Measurements from ENCODE around the gene LAMA3. TPM values are rescaled to one million over a fixed set of nuclear protein-coding genes. Genes with fewer than 3 reads are reported as not detected.

LAMA3 gene
- polyA plus RNA-seq, 1 of the 3 experiments (the other 2 are of a cell fraction), result 3.5 TPM

- ChIA-PET POLR2A (no interaction called here), CTCF (interaction anchor here (1.9 kb wide), 1 partner anchor 24 kb away, joined by 5 read pairs; the partner anchor contains the start of gene TTC39C)
- no peak overlapping the region for H3K27ac ChIP-seq (ENCODE audit: low read depth in 2 of 2, low read length in 1 of 2)
- no peaks in the 10 kb centered on the region for H3K9me2 ChIP-seq
- H4K20me1 ChIP-seq (ENCODE audit: insufficient read depth), result no peaks in the 10 kb centered on the region
- TF ChIP-seq NFIC (IDR thresholded peaks at IDR 0.05; ENCODE audit: borderline replicate concordance), result no peak
- TF ChIP-seq PBX3 (IDR thresholded peaks at IDR 0.05), result no peak
- no peak for TF ChIP-seq IRF3 (IDR thresholded peaks at IDR 0.05; ENCODE audit: low read depth, low read length)
- no peak for TF ChIP-seq SIN3A (IDR thresholded peaks at IDR 0.05; ENCODE audit: borderline replicate concordance, low read depth, low read length)
- no peak for TF ChIP-seq JUND (IDR thresholded peaks at IDR 0.05)
- TF ChIP-seq POLR2AphosphoS5 (IDR thresholded peaks at IDR 0.05; ENCODE audit: low read depth, low read length), result no peak
- no peak for TF ChIP-seq MAX (IDR thresholded peaks at IDR 0.05; ENCODE audit: low read depth)
- no peak for TF ChIP-seq FOXJ3 (CRISPR knock-in tag; IDR thresholded peaks at IDR 0.05)
- no peak for TF ChIP-seq TAF1 (IDR thresholded peaks at IDR 0.05; ENCODE audit: borderline replicate concordance, low read depth, low read length)
- TF ChIP-seq CTCF (IDR thresholded peaks at IDR 0.05), result no peak
- TF ChIP-seq TCF12 (IDR thresholded peaks at IDR 0.05), result no peak
- no peak for TF ChIP-seq GATA2 (CRISPR knock-in tag; IDR thresholded peaks at IDR 0.05)
- TF ChIP-seq REST (IDR thresholded peaks at IDR 0.05; ENCODE audit: low read depth, low read length), result no peak
- no peak overlapping the region for H3K4me3 ChIP-seq (ENCODE audit: low read depth in 2 of 2, low read length in 1 of 2)
- H3K27me3 ChIP-seq (ENCODE audit: insufficient read depth), result no peaks in the 10 kb centered on the region
- no peak for DNase-seq
- peaks cover 14% of the 10 kb centered on the region for H3F3A ChIP-seq (replicated peaks; ENCODE audit: insufficient read depth)
- no peak overlapping the region for H2AFZ ChIP-seq (ENCODE audit: low read depth)
- 71% methylated on average over 6 of the region's 6 CpGs for WGBS (ENCODE audit: low lambda C conversion rate)
- no peaks in the 10 kb centered on the region for H3K79me2 ChIP-seq (ENCODE audit: insufficient read depth)
- H3K4me2 ChIP-seq, result no peak overlapping the region
- no peak overlapping the region for H3K9ac ChIP-seq
- no peaks in the 10 kb centered on the region for H3K36me3 ChIP-seq (replicated peaks in 1 of 2; ENCODE audit: control insufficient read depth in 1 of 2, insufficient read depth in 2 of 2, low read length in 1 of 2)
- H3K4me1 ChIP-seq (ENCODE audit: control insufficient read depth in 1 of 2, insufficient read depth in 2 of 2, low read depth in 1 of 2, low read length in 1 of 2), result peaks cover 8 to 24% of the 10 kb centered on the region in 2 experiments; a peak in 3 of 4 replicates
- H3K9me3 ChIP-seq, result no peaks in the 10 kb centered on the region
These were observed 301.5 kb downstream of the LAMA3 start for GRCh38 chr18:23990474-23991410.

All from SK-N-SH (cell line).